ENCODE results near the gene TPCN1.

The TPCN1 gene

GRCh38 chr12:113221181-113221996 is at the start of gene TPCN1:
Gene TPCN1, plus strand, starts transcription at chr12:113221464. Its CDS starts 5,389 bp downstream, at chr12:113226853.
- H3K36me3 ChIP-seq (ENCODE audit: insufficient read depth, low read length) = no peaks in the 10 kb centered on the region
- H3K4me3 ChIP-seq (ENCODE audit: low read depth in 1 of 2, low read length in 2 of 2) = peak within 1 kb of the TSS; percentile 78 to 95
- H3K4me1 ChIP-seq (ENCODE audit: insufficient read depth, low read length) = peaks cover 22% of the 10 kb centered on the region
- H3K9ac ChIP-seq (ENCODE audit: low read length) = peak within 1 kb of the TSS; percentile 54
- H3K27ac ChIP-seq (ENCODE audit: low read depth, low read length) = peak within 1 kb of the TSS; percentile 95
- no peaks in the 10 kb centered on the region for H3K27me3 ChIP-seq (ENCODE audit: control insufficient read depth in 1 of 2, insufficient read depth in 2 of 2, low read length in 2 of 2)
- H3K9me3 ChIP-seq (ENCODE audit: low read length) = no peaks in the 10 kb centered on the region

DNA sequence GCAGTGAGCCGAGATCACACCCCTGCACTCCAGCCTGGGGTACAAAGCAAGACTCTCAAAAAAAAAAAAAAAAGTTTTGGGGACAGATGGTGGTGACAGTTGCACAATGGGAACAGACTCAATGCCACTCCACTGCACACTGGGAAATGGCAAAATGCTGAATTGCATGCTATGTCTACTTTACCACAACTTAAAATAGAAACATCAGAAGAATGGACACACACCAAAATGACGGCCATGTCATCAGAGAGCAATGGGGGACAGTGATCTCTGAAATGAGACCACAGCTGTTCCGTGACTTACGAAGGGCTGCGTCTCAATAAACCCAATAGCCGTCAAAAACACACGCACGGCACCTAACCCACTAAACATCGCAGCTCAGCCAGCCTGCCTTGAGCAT is 49.7 kb upstream of the TPCN1 start:
- Histone ChIP-seq H3K9me3 (ENCODE audit: low read length) (no peaks in the 10 kb centered on the region), H3K4me3 (ENCODE audit: low read depth in 1 of 2, low read length in 2 of 2) (no peak overlapping the region), H3K36me3 (ENCODE audit: insufficient read depth, low read length) (peaks cover 69% of the 10 kb centered on the region), H3K27me3 (ENCODE audit: control insufficient read depth in 1 of 2, insufficient read depth in 2 of 2, low read length in 2 of 2) (no peaks in the 10 kb centered on the region), H3K27ac (ENCODE audit: low read depth, low read length) (no peak overlapping the region), H3K4me1 (ENCODE audit: insufficient read depth, low read length) (no peaks in the 10 kb centered on the region), H3K9ac (ENCODE audit: low read length) (no peak overlapping the region)

- H3K36me3 ChIP-seq (ENCODE audit: insufficient read depth, low read length) = peaks cover 69% of the 10 kb centered on the region
- H3K27ac ChIP-seq (ENCODE audit: low read depth, low read length) = no peak overlapping the region
Measured at GRCh38 chr12:113172185-113172584, 49.1 kb upstream of the TPCN1 start.

GRCh38 chr12:113173081-113173698 is 48.1 kb upstream of the TPCN1 start:
- Histone ChIP-seq H3K9ac (ENCODE audit: low read length) (no peak overlapping the region), H3K27me3 (ENCODE audit: control insufficient read depth in 1 of 2, insufficient read depth in 2 of 2, low read length in 2 of 2) (no peaks in the 10 kb centered on the region), H3K9me3 (ENCODE audit: low read length) (no peaks in the 10 kb centered on the region), H3K27ac (ENCODE audit: low read depth, low read length) (no peak overlapping the region), H3K36me3 (ENCODE audit: insufficient read depth, low read length) (peaks cover 71% of the 10 kb centered on the region), H3K4me1 (ENCODE audit: insufficient read depth, low read length) (no peaks in the 10 kb centered on the region), H3K4me3 (ENCODE audit: low read depth in 1 of 2, low read length in 2 of 2) (no peak overlapping the region)

More at GRCh38 chr12:113172185-113172584, 49.1 kb upstream of the TPCN1 start:
- Histone ChIP-seq H3K9ac (ENCODE audit: low read length) (no peak overlapping the region), H3K27me3 (ENCODE audit: control insufficient read depth in 1 of 2, insufficient read depth in 2 of 2, low read length in 2 of 2) (no peaks in the 10 kb centered on the region), H3K4me3 (ENCODE audit: low read depth in 1 of 2, low read length in 2 of 2) (no peak overlapping the region), H3K9me3 (ENCODE audit: low read length) (no peaks in the 10 kb centered on the region), H3K4me1 (ENCODE audit: insufficient read depth, low read length) (no peaks in the 10 kb centered on the region)

DNA sequence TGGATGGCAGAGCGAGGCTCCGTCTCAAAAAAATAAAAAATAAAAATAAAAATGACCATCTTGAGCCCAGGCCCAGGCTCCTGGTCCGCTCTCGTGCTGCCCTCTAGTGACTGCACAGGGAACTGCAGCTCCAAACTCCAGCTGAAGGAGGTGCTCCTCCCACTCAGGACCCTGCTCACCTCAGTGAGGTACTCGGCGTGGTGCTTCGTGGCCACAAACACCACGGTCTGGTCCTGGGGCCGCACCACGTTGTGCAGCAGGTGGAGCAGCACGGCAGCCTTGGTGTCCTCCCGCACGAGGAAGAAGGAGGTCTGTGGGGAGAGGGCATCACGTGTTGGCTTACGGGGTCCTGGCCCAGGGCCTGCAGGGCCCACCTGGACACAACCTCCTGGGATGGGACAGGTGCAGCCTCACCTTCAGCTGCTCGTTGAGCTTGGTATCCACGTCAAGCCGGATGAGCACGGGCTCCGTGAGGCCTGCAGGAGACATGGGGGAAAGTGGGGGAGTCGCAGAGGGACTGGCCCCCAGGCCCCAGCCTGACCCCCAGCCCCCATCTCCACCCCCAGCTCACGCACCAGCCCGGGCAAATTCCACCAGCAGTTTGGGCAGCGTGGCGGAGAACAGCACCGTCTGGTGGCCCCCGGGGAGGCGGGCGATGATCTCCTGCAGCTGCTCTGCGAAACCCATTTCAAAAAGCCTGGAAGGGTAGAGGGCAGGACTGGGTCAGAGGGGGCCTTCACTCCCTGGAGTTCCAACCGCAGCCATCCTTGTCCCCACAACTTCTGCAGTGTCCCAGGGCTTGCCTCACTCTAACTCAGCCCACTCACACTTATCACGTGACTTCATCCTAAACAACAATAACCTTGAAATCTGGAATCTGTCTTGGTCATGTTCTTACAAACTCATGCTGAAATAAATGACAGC is 46.5 kb upstream of the TPCN1 start:
- peaks cover 85% of the 10 kb centered on the region for H3K36me3 ChIP-seq (ENCODE audit: insufficient read depth, low read length)
- H3K4me3 ChIP-seq (ENCODE audit: low read depth in 1 of 2, low read length in 2 of 2) = no peak overlapping the region
- H3K9ac ChIP-seq (ENCODE audit: low read length) = no peak overlapping the region
- no peaks in the 10 kb centered on the region for H3K4me1 ChIP-seq (ENCODE audit: insufficient read depth, low read length)
- H3K9me3 ChIP-seq (ENCODE audit: low read length) = no peaks in the 10 kb centered on the region
- no peaks in the 10 kb centered on the region for H3K27me3 ChIP-seq (ENCODE audit: control insufficient read depth in 1 of 2, insufficient read depth in 2 of 2, low read length in 2 of 2)
- no peak overlapping the region for H3K27ac ChIP-seq (ENCODE audit: low read depth, low read length)

DNA sequence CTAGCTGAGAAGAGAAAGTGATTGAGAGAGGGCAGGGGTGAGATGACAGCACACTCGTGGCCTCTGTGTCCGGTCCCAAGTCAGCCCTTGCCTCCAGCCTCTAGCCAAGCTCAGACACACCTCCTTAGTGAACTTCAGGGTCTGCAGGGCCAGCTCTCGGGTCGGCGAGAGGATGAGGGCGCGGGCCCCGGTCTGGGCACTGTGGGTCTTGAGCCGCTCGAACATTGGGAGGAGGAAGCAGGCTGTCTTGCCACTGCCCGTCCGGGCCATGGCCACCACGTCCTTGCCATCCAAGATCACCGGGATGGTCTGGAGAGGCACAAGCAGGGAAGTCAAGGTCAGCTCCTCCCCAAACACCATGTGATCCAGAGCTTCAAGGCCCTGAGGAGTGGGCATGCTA is 42.2 kb upstream of the TPCN1 start:
- Histone ChIP-seq H3K9ac (ENCODE audit: low read length) (no peak overlapping the region), H3K9me3 (ENCODE audit: low read length) (no peaks in the 10 kb centered on the region), H3K27me3 (ENCODE audit: control insufficient read depth in 1 of 2, insufficient read depth in 2 of 2, low read length in 2 of 2) (no peaks in the 10 kb centered on the region), H3K4me3 (ENCODE audit: low read depth in 1 of 2, low read length in 2 of 2) (no peak overlapping the region), H3K27ac (ENCODE audit: low read depth, low read length) (no peak overlapping the region), H3K4me1 (ENCODE audit: insufficient read depth, low read length) (peaks cover 9% of the 10 kb centered on the region), H3K36me3 (ENCODE audit: insufficient read depth, low read length) (peaks cover 54% of the 10 kb centered on the region)

DNA sequence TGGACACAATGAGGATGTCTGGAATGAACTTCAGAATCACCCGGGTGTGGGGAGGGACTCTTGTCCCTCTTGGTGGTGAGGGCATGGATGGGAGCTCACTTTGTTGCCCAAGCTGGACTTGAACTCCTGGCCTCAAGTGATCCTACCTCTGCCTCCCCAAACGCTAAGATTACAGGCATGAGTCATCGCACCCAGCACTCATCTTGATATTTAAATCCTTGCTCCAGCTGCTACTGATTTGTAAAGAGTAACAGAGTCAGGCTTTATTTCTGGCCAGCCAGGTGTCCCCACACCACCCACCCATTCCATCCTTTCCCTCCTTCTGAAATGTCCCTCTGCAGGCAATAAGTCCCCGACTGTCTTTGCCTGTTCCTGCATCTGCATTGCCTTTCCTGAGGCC is 40.9 kb upstream of the TPCN1 start:
- Histone ChIP-seq H3K9ac (ENCODE audit: low read length) (no peak overlapping the region), H3K9me3 (ENCODE audit: low read length) (no peaks in the 10 kb centered on the region), H3K27ac (ENCODE audit: low read depth, low read length) (no peak overlapping the region), H3K4me1 (ENCODE audit: insufficient read depth, low read length) (peaks cover 13% of the 10 kb centered on the region), H3K36me3 (ENCODE audit: insufficient read depth, low read length) (peaks cover 44% of the 10 kb centered on the region), H3K4me3 (ENCODE audit: low read depth in 1 of 2, low read length in 2 of 2) (no peak overlapping the region), H3K27me3 (ENCODE audit: control insufficient read depth in 1 of 2, insufficient read depth in 2 of 2, low read length in 2 of 2) (no peaks in the 10 kb centered on the region)

GRCh38 chr12:113181975-113182374 is 39.3 kb upstream of the TPCN1 start:
- Histone ChIP-seq H3K9me3 (ENCODE audit: low read length) (no peaks in the 10 kb centered on the region), H3K9ac (ENCODE audit: low read length) (no peak overlapping the region), H3K4me1 (ENCODE audit: insufficient read depth, low read length) (peaks cover 24% of the 10 kb centered on the region), H3K36me3 (ENCODE audit: insufficient read depth, low read length) (peaks cover 39% of the 10 kb centered on the region), H3K27ac (ENCODE audit: low read depth, low read length) (no peak overlapping the region), H3K27me3 (ENCODE audit: control insufficient read depth in 1 of 2, insufficient read depth in 2 of 2, low read length in 2 of 2) (no peaks in the 10 kb centered on the region), H3K4me3 (ENCODE audit: low read depth in 1 of 2, low read length in 2 of 2) (no peak overlapping the region)

DNA sequence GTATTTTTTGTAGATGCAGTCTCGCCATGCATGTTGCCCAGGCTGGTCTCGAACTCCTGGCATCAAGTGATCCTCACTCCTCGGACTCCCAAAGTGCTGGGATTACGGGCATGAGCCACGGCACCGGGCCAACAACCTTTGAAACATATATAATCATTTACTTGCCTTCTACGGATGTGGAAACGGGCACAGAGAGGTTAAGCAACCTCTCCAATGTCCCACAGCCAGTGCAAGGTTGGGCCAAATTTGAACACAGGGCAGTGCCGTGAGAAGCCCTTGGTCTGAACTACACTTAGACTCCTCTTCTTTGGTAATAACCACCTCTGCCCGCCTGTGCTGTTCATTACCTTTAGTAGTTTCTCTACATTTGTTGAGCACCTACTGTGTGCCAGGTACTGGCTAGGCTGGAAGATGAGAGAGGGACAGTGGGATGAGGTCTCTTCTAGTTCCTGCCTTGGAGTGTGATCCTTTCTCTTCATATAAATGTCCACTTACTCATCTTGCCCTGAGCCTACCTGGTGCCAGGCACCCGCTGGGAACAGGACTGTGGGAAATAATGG is 38.2 kb upstream of the TPCN1 start:
- Histone ChIP-seq H3K9me3 (ENCODE audit: low read length) (no peaks in the 10 kb centered on the region), H3K36me3 (ENCODE audit: insufficient read depth, low read length) (peaks cover 28% of the 10 kb centered on the region), H3K27ac (ENCODE audit: low read depth, low read length) (no peak overlapping the region), H3K9ac (ENCODE audit: low read length) (no peak overlapping the region), H3K4me3 (ENCODE audit: low read depth in 1 of 2, low read length in 2 of 2) (no peak overlapping the region), H3K27me3 (ENCODE audit: control insufficient read depth in 1 of 2, insufficient read depth in 2 of 2, low read length in 2 of 2) (no peaks in the 10 kb centered on the region), H3K4me1 (ENCODE audit: insufficient read depth, low read length) (peaks cover 26% of the 10 kb centered on the region)

DNA sequence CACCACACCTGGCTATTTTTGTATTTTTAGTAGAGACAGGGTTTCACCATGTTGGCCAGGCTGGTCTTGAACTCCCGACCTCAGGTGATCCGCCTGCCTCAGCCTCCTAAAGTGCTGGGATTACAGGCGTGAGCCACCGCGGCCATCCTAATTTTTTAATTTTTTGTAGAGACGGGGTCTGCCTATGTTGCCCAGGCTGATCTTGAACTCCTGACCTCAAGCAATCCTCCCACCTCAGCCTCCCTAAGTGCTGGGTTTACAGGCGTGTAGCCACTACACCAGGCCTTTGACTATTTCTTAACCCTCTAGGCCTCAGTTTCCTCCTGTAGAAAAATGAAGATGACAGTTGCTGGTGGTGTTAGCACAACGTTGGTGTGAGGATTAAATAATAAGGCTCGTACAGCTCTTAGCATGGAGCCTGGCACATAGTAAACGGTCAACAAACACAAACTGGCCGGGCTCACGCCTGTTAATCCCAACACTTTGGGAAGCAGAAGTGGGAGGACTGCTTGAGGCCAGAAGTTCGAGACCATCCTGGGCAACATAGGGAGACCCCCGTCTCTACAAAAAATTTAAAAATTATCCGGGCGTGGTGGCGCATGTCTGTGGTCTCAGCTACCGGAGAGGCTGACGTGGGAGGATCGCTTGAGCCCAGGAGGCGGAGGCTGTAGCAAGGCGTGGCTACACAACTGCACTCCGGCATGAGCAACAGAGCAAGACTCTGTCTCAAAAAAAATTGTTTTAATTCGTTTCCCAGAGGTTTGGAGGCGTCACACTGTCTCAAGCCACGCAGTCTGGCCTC is 37.0 kb upstream of the TPCN1 start:
- Histone ChIP-seq H3K4me3 (ENCODE audit: low read depth in 1 of 2, low read length in 2 of 2) (peak overlapping the region; percentile 76 to 85), H3K27me3 (ENCODE audit: control insufficient read depth in 1 of 2, insufficient read depth in 2 of 2, low read length in 2 of 2) (no peaks in the 10 kb centered on the region), H3K36me3 (ENCODE audit: insufficient read depth, low read length) (peaks cover 16% of the 10 kb centered on the region), H3K27ac (ENCODE audit: low read depth, low read length) (peak overlapping the region; percentile 96), H3K4me1 (ENCODE audit: insufficient read depth, low read length) (peaks cover 26% of the 10 kb centered on the region), H3K9ac (ENCODE audit: low read length) (peak overlapping the region; percentile 82), H3K9me3 (ENCODE audit: low read length) (no peaks in the 10 kb centered on the region)

Measured in muscle layer of colon (tissue), 2 donors.